Measurements from ENCODE around the gene SYNPO2. TPM values are rescaled to one million over a fixed set of nuclear protein-coding genes. Genes with fewer than 3 reads are reported as not detected.
"Not testable (repeated sequence)": the region's sequence is repeated elsewhere in the genome, so short reads cannot be mapped to it uniquely, and the experiment has no call there.

Gene SYNPO2
- total RNA-seq, 4 donors from 2014 or later = 1,547 to 3,168 (median 2,047) TPM

- no peak for ATAC-seq
- Histone ChIP-seq H3K27me3 (no peaks in the 10 kb centered on the region), H3K27ac (no peak overlapping the region), H3K9me3 (no peaks in the 10 kb centered on the region), H3K36me3 (no peaks in the 10 kb centered on the region), H3K4me3 (no peak overlapping the region), H3K4me1 (peaks cover 0 to 25% (median 8%) of the 10 kb centered on the region in 3 donors)
- 68 to 75% methylated on average over 2 to 3 of the region's 3 CpGs for WGBS, 2 donors (ENCODE audit: low coverage in 1 of 2)
- no peak for TF ChIP-seq POLR2AphosphoS5 (IDR thresholded peaks at IDR 0.05)
- TF ChIP-seq EP300 (IDR thresholded peaks at IDR 0.05) = no peak
Measured at GRCh38 chr4:118867311-118868067, 21.2 kb upstream of the SYNPO2 start.

GRCh38 chr4:118869808-118870342 lies 18.8 kb upstream of the SYNPO2 start:
- peaks cover 0 to 23% (median 8%) of the 10 kb centered on the region in 3 donors for H3K4me1 ChIP-seq
- 35% methylated on average over 2 of the region's 2 CpGs for WGBS, 2 donors (ENCODE audit: low coverage in 1 of 2)
- H3K27ac ChIP-seq = peak overlapping the region in 1 of 4 donors; percentile 29
- H3K36me3 ChIP-seq = no peaks in the 10 kb centered on the region
- H3K4me3 ChIP-seq = no peak overlapping the region
- TF ChIP-seq CTCF (IDR thresholded peaks at IDR 0.05) (no peak), EP300 (IDR thresholded peaks at IDR 0.05) (no peak), POLR2A (IDR thresholded peaks at IDR 0.05) (no peak), POLR2AphosphoS5 (IDR thresholded peaks at IDR 0.05) (no peak)
- H3K9me3 ChIP-seq = no peaks in the 10 kb centered on the region
- no peaks in the 10 kb centered on the region for H3K27me3 ChIP-seq
- ATAC-seq = no peak

GRCh38 chr4:118872181-118872580 lies 16.5 kb upstream of the SYNPO2 start:
- H3K27me3 ChIP-seq = no peaks in the 10 kb centered on the region
- TF ChIP-seq POLR2AphosphoS5 (IDR thresholded peaks at IDR 0.05) = no peak
- no peak for TF ChIP-seq POLR2A (IDR thresholded peaks at IDR 0.05)
- TF ChIP-seq CTCF (IDR thresholded peaks at IDR 0.05) = no peak
- TF ChIP-seq EP300 (IDR thresholded peaks at IDR 0.05) = no peak
- H3K36me3 ChIP-seq = no peaks in the 10 kb centered on the region
- 80 to 83% methylated on average over 4 of the region's 4 CpGs for WGBS, 2 donors (ENCODE audit: low coverage in 1 of 2)
- H3K27ac ChIP-seq = no peak overlapping the region
- no peak for ATAC-seq
- H3K4me1 ChIP-seq = peaks cover 0 to 13% (median 8%) of the 10 kb centered on the region in 3 donors
- H3K4me3 ChIP-seq = no peak overlapping the region
- no peaks in the 10 kb centered on the region for H3K9me3 ChIP-seq

- no peaks in the 10 kb centered on the region for H3K27me3 ChIP-seq
- no peaks in the 10 kb centered on the region for H3K9me3 ChIP-seq
- no peaks in the 10 kb centered on the region for H3K36me3 ChIP-seq
- no peak overlapping the region for H3K4me3 ChIP-seq
- H3K27ac ChIP-seq = no peak overlapping the region
- 90 to 95% methylated on average over 6 of the region's 6 CpGs for WGBS, 2 donors (ENCODE audit: low coverage in 1 of 2)
- no peaks in the 10 kb centered on the region for H3K4me1 ChIP-seq
- ATAC-seq = no peak
- TF ChIP-seq EP300 (IDR thresholded peaks at IDR 0.05) = no peak
- no peak for TF ChIP-seq POLR2AphosphoS5 (IDR thresholded peaks at IDR 0.05)
- no peak for TF ChIP-seq CTCF (IDR thresholded peaks at IDR 0.05)
- TF ChIP-seq POLR2A (IDR thresholded peaks at IDR 0.05) = no peak
Measured at GRCh38 chr4:118877797-118878196, 10.9 kb upstream of the SYNPO2 start.

- not testable (repeated sequence) for H3K36me3 ChIP-seq, H3K27me3 ChIP-seq, H3K4me3 ChIP-seq, H3K27ac ChIP-seq, ATAC-seq, H3K4me1 ChIP-seq, H3K9me3 ChIP-seq
- WGBS, 2 donors (ENCODE audit: low coverage in 1 of 2) = 95 to 99% methylated on average over 4 to 6 of the region's 9 CpGs
Measured at GRCh38 chr4:118878507-118878906, 10.1 kb upstream of the SYNPO2 start.

GRCh38 chr4:118879409-118879808 lies 9.2 kb upstream of the SYNPO2 start:
- H3K36me3 ChIP-seq = no peaks in the 10 kb centered on the region
- H3K4me3 ChIP-seq = no peak overlapping the region
- TF ChIP-seq POLR2A (IDR thresholded peaks at IDR 0.05) = no peak
- TF ChIP-seq CTCF (IDR thresholded peaks at IDR 0.05) = no peak
- no peak for TF ChIP-seq POLR2AphosphoS5 (IDR thresholded peaks at IDR 0.05)
- no peak for TF ChIP-seq EP300 (IDR thresholded peaks at IDR 0.05)
- H3K4me1 ChIP-seq = no peaks in the 10 kb centered on the region
- ATAC-seq = no peak
- no peak overlapping the region for H3K27ac ChIP-seq
- 60 to 100% methylated on average over 3 of the region's 7 CpGs for WGBS, 2 donors (ENCODE audit: low coverage in 1 of 2)
- no peaks in the 10 kb centered on the region for H3K9me3 ChIP-seq
- H3K27me3 ChIP-seq = no peaks in the 10 kb centered on the region
